Measurements from ENCODE around the gene GNAS.

- no peak for TF ChIP-seq CTCF (conservative IDR thresholded peaks at IDR 0.05)
- TF ChIP-seq ZFX (IDR thresholded peaks at IDR 0.05), result no peak
Measured at GRCh38 chr20:58810116-58810878, 42.2 kb upstream of the GNAS start.

All from C4-2B (cell line).